T-helper 2 cell treated with Interferon-gamma antibody and Interleukin-4, amounts not matched to agents 5 μg/mL and 100 μg/mL, for 36 hours (primary cell): ENCODE results near the gene MAPKAP1.
"Not testable (repeated sequence)": the region's sequence is repeated elsewhere in the genome, so short reads cannot be mapped to it uniquely, and the experiment has no call there.

ENCODE experiments used
- DNase-seq: peaks from one replicate; pipeline ENCODE4 v3.0.0; 2021; ENCODE audit warnings: low spot score
- H3K27ac Mint-ChIP-seq: one replicate; pipeline ENCODE4 v1.8.0; 2021; ENCODE audit warnings: mild to moderate bottlenecking, mixed read lengths
- H3K27me3 Mint-ChIP-seq: one replicate; pipeline ENCODE4 v1.8.0; 2021; ENCODE audit warnings: low read depth, mixed read lengths
- H3K36me3 Mint-ChIP-seq: one replicate; pipeline ENCODE4 v1.8.0; 2021; ENCODE audit warnings: low read depth, mixed read lengths
- H3K4me1 Mint-ChIP-seq: one replicate; pipeline ENCODE4 v1.8.0; 2021; ENCODE audit warnings: low read depth, mixed read lengths
- H3K4me3 Mint-ChIP-seq: one replicate; pipeline ENCODE4 v1.8.0; 2022; ENCODE audit warnings: mild to moderate bottlenecking, moderate library complexity, mixed read lengths
- H3K9me3 Mint-ChIP-seq: one replicate; pipeline ENCODE4 v1.8.0; 2021; ENCODE audit warnings: mixed read lengths

MAPKAP1 gene

GRCh38 chr9:125407974-125408900, 298.8 kb downstream of the MAPKAP1 start:
- Mint-ChIP-seq H3K27ac (no peak overlapping the region), H3K9me3 (no peaks in the 10 kb centered on the region), H3K27me3 (peaks cover 17% of the 10 kb centered on the region), H3K36me3 (no peaks in the 10 kb centered on the region), H3K4me3 (peak overlapping the region; percentile 79), H3K4me1 (peaks cover 13% of the 10 kb centered on the region)
- DNase-seq = peak; percentile 65

GRCh38 chr9:125407432-125407973, 299.5 kb downstream of the MAPKAP1 start:
- H3K36me3 Mint-ChIP-seq = no peaks in the 10 kb centered on the region
- H3K27me3 Mint-ChIP-seq = peaks cover 17% of the 10 kb centered on the region
- H3K4me3 Mint-ChIP-seq = peak overlapping the region; percentile 75
- peak overlapping the region; percentile 31 for H3K27ac Mint-ChIP-seq
- no peaks in the 10 kb centered on the region for H3K9me3 Mint-ChIP-seq
- H3K4me1 Mint-ChIP-seq = peaks cover 13% of the 10 kb centered on the region
- DNase-seq = no peak

- Mint-ChIP-seq H3K4me3 (no peak overlapping the region), H3K27ac (no peak overlapping the region), H3K27me3 (peaks cover 17% of the 10 kb centered on the region), H3K36me3 (no peaks in the 10 kb centered on the region), H3K9me3 (no peaks in the 10 kb centered on the region), H3K4me1 (peaks cover 13% of the 10 kb centered on the region)
- DNase-seq = no peak
Measured at GRCh38 chr9:125406810-125407087, 300.3 kb downstream of the MAPKAP1 start.

- peaks cover 13% of the 10 kb centered on the region for H3K4me1 Mint-ChIP-seq
- H3K27me3 Mint-ChIP-seq = peaks cover 17% of the 10 kb centered on the region
- no peaks in the 10 kb centered on the region for H3K36me3 Mint-ChIP-seq
- no peak overlapping the region for H3K27ac Mint-ChIP-seq
- H3K9me3 Mint-ChIP-seq = no peaks in the 10 kb centered on the region
- no peak overlapping the region for H3K4me3 Mint-ChIP-seq
- no peak for DNase-seq
Measured at GRCh38 chr9:125405938-125406809, 300.8 kb downstream of the MAPKAP1 start.

- Mint-ChIP-seq H3K9me3 (no peaks in the 10 kb centered on the region), H3K4me3 (no peak overlapping the region), H3K36me3 (no peaks in the 10 kb centered on the region), H3K27ac (no peak overlapping the region), H3K27me3 (peaks cover 13% of the 10 kb centered on the region), H3K4me1 (peaks cover 8% of the 10 kb centered on the region)
- no peak for DNase-seq
Measured at GRCh38 chr9:125404733-125405132, 302.3 kb downstream of the MAPKAP1 start.

- DNase-seq = no peak
- H3K36me3 Mint-ChIP-seq = no peaks in the 10 kb centered on the region
- H3K9me3 Mint-ChIP-seq = no peaks in the 10 kb centered on the region
- H3K4me1 Mint-ChIP-seq = no peaks in the 10 kb centered on the region
- no peaks in the 10 kb centered on the region for H3K27me3 Mint-ChIP-seq
- H3K27ac Mint-ChIP-seq = no peak overlapping the region
- H3K4me3 Mint-ChIP-seq = no peak overlapping the region
Measured at GRCh38 chr9:125400725-125401716, 306.0 kb downstream of the MAPKAP1 start.

- DNase-seq, H3K27ac Mint-ChIP-seq, H3K36me3 Mint-ChIP-seq, H3K4me3 Mint-ChIP-seq, H3K4me1 Mint-ChIP-seq, H3K27me3 Mint-ChIP-seq, H3K9me3 Mint-ChIP-seq: not testable (repeated sequence)
Measured at GRCh38 chr9:125400232-125400631, 306.8 kb downstream of the MAPKAP1 start.

- Mint-ChIP-seq H3K9me3 (no peaks in the 10 kb centered on the region), H3K36me3 (no peaks in the 10 kb centered on the region), H3K4me1 (no peaks in the 10 kb centered on the region), H3K4me3 (no peak overlapping the region), H3K27ac (no peak overlapping the region), H3K27me3 (peaks cover 2% of the 10 kb centered on the region)
- DNase-seq = no peak
Measured at GRCh38 chr9:125399666-125400065, 307.3 kb downstream of the MAPKAP1 start.

GRCh38 chr9:125399165-125399564, 307.8 kb downstream of the MAPKAP1 start:
- no peak overlapping the region for H3K4me3 Mint-ChIP-seq
- H3K9me3 Mint-ChIP-seq = no peaks in the 10 kb centered on the region
- peaks cover 2% of the 10 kb centered on the region for H3K27me3 Mint-ChIP-seq
- no peak overlapping the region for H3K27ac Mint-ChIP-seq
- H3K4me1 Mint-ChIP-seq = no peaks in the 10 kb centered on the region
- no peak for DNase-seq
- no peaks in the 10 kb centered on the region for H3K36me3 Mint-ChIP-seq

GRCh38 chr9:125398243-125398642, 308.8 kb downstream of the MAPKAP1 start:
- DNase-seq = no peak
- Mint-ChIP-seq H3K4me1 (no peaks in the 10 kb centered on the region), H3K9me3 (no peaks in the 10 kb centered on the region), H3K27ac (no peak overlapping the region), H3K27me3 (peaks cover 2% of the 10 kb centered on the region), H3K36me3 (no peaks in the 10 kb centered on the region), H3K4me3 (no peak overlapping the region)

GRCh38 chr9:125397736-125398135, 309.3 kb downstream of the MAPKAP1 start:
- Mint-ChIP-seq H3K27me3 (peaks cover 2% of the 10 kb centered on the region), H3K36me3 (no peaks in the 10 kb centered on the region), H3K27ac (no peak overlapping the region)

GRCh38 chr9:125396799-125397198, 310.2 kb downstream of the MAPKAP1 start:
- no peaks in the 10 kb centered on the region for H3K4me1 Mint-ChIP-seq

More at GRCh38 chr9:125397736-125398135, 309.3 kb downstream of the MAPKAP1 start:
- DNase-seq = no peak
- no peaks in the 10 kb centered on the region for H3K9me3 Mint-ChIP-seq
- H3K4me1 Mint-ChIP-seq = no peaks in the 10 kb centered on the region
- H3K4me3 Mint-ChIP-seq = no peak overlapping the region

GRCh38 chr9:125393426-125393825, 313.6 kb downstream of the MAPKAP1 start:
- no peak overlapping the region for H3K4me3 Mint-ChIP-seq
- no peaks in the 10 kb centered on the region for H3K36me3 Mint-ChIP-seq
- no peaks in the 10 kb centered on the region for H3K4me1 Mint-ChIP-seq
- no peaks in the 10 kb centered on the region for H3K9me3 Mint-ChIP-seq
- DNase-seq = no peak
- H3K27me3 Mint-ChIP-seq = peaks cover 2% of the 10 kb centered on the region
- H3K27ac Mint-ChIP-seq = no peak overlapping the region

More at GRCh38 chr9:125396799-125397198, 310.2 kb downstream of the MAPKAP1 start:
- no peak for DNase-seq
- H3K27me3 Mint-ChIP-seq = peaks cover 2% of the 10 kb centered on the region
- H3K27ac Mint-ChIP-seq = no peak overlapping the region
- no peaks in the 10 kb centered on the region for H3K36me3 Mint-ChIP-seq
- no peak overlapping the region for H3K4me3 Mint-ChIP-seq
- no peaks in the 10 kb centered on the region for H3K9me3 Mint-ChIP-seq
